Esophagus mucosa (tissue), 1 donor: Measurements from ENCODE around the gene ABCC4. TPM values are rescaled to one million over a fixed set of nuclear protein-coding genes. Genes with fewer than 3 reads are reported as not detected.

ENCODE experiments used
- ATAC-seq: fragments of 200-7000 bp; cut with Tn5 transposase; one replicate; pipeline ENCODE4 v1.9.1; 2020
- total RNA-seq: library from RNA; stranded (reverse); gene quantifications from one replicate; pipeline ENCODE4 v1.2.4, GENCODE V29; 2023
- donor health status: DM: yes; HTN: yes; CAD: no.

ABCC4 gene
- total RNA-seq, 1 donor from 2014 or later, result 4.4 TPM

- ATAC-seq, result no peak
Measured at GRCh38 chr13:94987869-94988268, 313.4 kb downstream of the ABCC4 start.

GRCh38 chr13:94987081-94987480 is 314.2 kb downstream of the ABCC4 start:
- ATAC-seq, result no peak

GRCh38 chr13:94984958-94985357 is 316.3 kb downstream of the ABCC4 start:
- no peak for ATAC-seq

- ATAC-seq, result no peak
Measured at GRCh38 chr13:94978516-94978915, 322.7 kb downstream of the ABCC4 start.

GRCh38 chr13:94974015-94974951 is 327.0 kb downstream of the ABCC4 start:
- no peak for ATAC-seq

- ATAC-seq, result no peak
Measured at GRCh38 chr13:94972262-94972661, 329.0 kb downstream of the ABCC4 start.
